NCI-H2171 treated with DMSO at 0.1 percent for 48 hours (cell line): ENCODE results near the gene KCNJ4.

Experiments used
- DNase-seq: peaks from one replicate; lab custom pipeline; 2025; lab: John Stamatoyannopoulos, UW

KCNJ4 gene

GRCh38 chr22:38431266-38432010 is 23.6 kb downstream of the KCNJ4 start:
- DNase-seq, result no peak

DNA sequence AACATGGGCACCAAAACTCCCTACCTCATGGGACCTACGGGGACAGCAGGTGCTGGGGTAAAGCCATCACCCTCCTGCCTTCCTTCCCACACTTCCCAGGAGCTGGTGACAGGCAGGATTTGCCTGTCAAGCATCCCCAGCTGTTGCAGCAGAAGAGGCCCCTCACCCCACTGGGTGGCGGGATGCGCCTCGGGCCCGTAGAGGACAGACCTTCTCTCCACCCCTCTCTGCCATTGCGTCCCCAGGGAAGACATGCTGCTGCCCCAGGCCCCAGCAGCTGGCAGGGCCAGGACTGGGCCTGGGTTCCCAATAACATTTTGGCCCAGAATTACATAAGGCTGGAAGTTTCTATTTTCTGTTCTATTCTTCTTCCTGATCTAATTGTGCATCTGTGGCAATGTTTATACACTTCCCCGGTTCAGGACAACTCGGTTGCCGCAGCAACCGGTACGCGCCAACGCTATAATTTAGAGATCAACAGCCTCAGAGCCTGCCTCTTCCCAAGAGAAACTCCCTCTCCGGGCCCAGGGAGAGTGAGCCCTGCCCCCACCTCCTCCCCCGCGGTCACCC is 25.4 kb downstream of the KCNJ4 start:
- peak; percentile 96 for DNase-seq

DNA sequence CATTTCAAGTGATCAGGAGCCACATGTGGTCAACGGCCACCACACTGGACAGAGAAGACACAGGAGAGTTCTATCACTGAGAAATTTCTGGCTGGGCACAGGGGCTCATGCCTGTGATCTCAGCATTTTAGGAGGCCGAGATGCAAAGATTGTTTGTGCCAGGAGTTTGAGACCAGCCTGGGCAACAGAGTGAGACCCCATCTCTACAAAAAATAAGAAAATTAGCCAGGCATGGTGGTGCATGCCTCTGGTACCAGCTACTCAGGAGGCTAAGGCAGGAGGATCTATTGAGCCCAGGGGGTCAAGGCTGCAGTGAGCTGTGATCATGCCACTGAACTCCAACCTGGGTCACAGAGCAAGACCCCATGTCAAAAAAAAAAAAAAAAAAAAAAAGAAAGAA is 26.3 kb downstream of the KCNJ4 start:
- no peak for DNase-seq

DNA sequence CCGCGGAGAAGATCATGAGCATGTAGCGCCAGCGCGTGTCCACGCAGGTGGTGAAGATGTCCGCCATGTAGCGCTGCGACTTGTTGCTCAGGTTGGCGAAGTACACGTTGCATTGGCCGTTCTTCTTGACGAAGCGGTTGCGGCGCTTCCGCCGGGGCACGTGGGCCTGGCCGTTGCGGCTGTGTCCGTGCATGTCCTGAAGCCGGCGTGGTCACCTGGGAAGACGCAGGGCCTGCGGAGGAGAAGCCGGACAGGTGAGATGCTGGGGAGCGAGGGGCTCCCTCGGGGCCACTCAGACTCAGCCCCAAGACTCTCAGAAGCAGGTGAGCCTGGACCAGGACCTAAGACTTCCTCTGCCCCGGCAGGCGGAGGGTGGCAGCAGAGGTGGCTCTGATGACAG is 27.1 kb downstream of the KCNJ4 start:
- DNase-seq, result no peak

DNA sequence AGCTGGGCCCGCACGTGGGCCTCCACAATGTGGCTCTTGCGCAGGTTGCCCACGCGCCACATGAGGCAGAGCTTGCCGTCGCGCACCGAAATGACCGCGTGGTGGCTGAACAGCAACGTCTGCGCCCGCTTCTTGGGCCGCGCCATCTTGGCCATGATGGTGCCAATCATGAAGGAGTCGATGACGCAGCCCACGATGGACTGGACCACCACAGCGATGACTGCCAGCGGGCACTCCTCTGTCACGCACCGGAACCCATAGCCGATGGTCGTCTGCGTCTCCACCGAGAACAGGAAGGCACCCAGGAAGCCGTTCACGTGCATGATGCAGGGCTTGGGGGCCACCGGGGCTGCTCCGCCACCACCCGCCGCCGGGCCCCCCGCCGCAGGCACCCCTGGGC is 27.5 kb downstream of the KCNJ4 start:
- no peak for DNase-seq

DNA sequence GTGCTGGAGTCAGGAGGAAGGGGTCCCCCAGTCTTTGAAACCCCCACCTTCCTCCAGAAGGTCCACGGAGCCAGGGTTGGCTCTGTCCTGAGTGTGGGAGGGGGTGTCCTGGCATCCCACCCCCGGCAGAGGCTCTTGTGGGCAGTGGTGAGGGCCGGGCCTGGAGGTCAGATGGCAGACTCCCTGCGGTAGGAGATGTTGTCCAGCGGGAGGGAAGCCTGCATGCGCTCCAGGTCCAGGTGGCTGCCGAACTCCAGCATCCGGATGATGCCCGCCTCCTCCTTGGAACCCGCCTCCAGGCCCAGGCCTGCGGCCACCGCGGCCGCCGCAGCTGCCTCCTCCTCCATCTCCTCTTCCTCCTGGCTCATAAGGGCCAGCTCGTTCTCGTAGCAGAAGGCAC is 28.4 kb downstream of the KCNJ4 start:
- DNase-seq, result no peak

DNA sequence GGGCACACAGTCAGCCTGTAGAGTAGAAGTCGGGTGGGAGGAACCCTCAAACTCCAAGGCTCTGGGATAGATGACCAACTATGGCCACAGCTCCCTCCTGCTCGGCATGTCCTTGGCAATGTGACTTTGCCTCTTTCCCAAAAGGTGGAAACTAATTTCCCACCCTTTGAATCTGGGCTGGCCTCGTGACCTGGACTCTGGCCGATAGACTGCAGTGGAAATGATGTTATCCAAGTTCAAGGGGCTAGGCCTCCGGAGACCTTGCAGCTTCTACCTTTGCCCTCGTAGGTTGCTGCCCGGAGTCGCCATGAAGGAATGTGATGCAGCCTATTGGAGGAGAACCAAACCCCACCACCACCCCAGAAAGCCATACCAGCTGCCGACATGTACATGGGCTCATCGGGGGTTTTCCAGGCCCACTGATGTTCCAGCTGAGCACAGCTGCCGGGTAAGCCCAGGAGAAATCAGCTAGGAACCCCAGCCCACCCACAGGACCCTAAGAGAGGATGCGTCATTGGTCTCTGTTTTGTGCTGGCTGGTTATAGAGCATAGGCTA is 30.4 kb downstream of the KCNJ4 start:
- DNase-seq, result no peak

DNA sequence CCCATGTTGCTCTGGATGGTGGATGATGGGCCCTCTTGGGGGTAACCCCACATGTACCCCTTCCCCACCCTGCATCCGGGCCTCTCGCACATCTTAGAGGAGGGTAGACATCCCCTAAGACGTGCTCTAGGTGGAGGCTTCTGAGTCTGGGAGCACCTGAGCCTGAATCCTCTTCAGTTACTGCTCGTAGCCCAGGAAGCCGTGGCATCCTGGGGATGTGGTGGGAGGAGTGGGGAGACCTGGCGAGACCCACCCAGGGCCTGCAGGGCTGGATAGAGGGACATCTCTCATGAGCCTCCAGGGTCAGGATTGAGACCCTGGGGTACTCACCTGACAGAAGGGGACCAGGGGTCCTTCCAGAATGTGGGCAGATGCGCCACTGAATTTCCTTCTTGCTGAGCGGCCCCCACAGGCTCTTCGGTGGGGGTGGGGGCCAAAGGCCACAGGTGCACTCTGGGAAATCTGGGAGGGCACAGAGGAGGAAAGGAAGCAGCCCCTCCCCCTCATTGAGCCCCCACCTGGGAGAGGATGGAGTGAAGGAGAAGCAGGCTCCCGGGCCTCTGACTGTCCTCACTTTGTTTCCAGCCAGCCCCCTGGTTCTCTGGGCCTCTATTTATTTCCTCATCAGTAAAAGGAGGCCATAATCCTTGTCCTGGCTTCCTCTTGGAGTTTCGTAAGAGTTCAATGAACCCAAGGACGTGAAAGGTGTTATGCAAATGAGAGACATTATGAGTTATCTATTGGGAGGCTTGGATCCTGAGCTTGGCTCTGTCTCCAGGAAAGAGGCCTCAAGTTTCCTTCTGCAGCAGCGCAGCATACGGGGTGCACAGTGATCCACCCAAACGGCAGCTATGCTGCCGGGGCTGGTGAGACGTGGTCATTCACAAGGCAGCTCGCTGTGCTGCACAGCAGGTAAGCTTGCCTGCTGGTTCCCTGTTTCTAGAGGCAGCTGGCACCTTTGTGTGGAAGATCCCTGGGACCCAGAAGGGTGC is 31.2 kb downstream of the KCNJ4 start:
- DNase-seq, result peak; percentile 38

DNA sequence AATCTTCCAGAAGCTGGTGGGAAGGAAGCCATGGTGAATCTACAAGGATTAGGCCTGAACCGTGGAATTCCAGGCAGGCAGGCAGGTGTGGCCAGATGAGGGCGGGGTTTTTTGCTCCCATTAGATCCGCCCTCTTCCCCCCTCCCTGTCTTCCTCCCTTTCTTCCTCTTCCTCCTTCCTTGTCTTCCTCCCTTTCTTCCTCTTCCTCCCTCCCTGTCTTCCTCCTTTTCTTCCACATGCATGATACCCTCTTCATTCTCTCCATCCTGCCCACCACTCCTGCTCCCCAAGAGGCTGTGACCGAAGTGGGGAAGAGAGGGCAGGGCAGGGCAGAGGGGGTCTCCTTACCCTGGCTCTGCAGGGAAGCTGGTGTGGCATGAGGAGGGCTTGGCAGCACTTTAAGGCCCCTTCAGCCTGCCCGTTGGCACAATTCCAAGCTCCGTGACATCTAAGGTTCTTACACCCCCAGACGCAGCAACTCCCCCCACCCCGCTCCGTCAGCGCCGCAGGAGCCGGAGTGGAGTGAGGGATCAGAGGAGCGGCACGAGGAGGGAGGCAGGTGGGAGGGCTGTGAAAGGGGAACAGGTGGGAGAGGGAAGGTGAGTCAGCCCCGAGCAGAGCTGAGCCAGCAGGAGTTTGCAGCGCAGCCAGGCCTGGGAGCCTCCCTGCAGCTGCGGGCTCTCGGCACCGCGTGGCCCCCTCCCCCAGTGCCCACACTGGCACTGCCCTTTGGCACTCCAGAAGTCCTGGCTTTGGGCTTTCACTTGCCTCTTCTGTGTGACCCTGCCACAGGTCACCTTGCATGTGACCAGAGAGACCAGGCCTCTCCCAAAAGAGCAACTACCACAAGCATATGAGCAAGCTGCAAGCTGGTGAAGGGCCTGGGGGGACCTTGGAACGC is 32.1 kb downstream of the KCNJ4 start:
- peak; percentile 94 for DNase-seq

- no peak for DNase-seq
Observed at GRCh38 chr22:38420734-38421133, 34.3 kb downstream of the KCNJ4 start.

GRCh38 chr22:38419858-38420160 is 35.2 kb downstream of the KCNJ4 start:
- DNase-seq, result no peak

- peak; percentile 24 for DNase-seq
Observed at GRCh38 chr22:38419121-38419857, 35.7 kb downstream of the KCNJ4 start.

GRCh38 chr22:38418589-38418988 is 36.4 kb downstream of the KCNJ4 start:
- DNase-seq, result no peak

DNA sequence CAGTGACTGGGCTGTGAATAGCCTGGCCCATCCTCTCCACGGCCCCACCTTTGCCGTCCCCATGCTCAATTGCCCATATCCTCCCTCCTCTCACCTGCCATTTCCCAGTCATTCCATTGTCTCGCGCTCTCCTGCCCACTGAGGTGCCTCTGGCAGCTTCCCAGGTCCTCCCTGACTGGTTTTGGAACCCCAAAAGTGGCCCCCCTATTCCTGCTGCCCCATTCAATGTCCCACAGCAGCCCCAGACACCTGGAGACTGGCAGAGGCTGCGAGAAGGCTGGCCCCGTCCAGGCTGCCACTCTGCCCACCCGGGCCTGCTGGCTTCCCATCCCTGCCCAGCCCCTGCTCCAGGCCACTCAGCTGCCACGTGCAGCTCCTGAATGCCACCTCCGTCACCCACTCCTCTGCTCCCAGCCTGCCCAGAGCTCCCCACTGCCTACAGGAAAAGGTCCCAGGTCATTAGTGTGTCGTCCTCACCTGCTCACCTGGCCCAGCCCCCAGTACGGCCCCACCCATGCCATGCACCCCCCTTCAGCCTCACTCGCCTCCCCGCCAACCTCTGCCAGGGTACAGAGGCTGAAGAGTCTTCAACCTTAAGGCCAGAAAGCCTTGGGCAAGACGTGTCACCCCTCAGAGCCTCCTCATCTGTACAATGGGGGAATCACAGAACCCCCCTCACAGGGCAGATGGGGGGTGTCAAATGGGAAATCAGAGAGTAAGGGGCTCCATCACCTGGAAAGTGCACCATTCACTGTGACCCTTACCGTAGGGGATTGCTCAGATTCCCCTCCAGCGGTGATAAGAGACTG is 37.5 kb downstream of the KCNJ4 start:
- DNase-seq, result no peak

DNA sequence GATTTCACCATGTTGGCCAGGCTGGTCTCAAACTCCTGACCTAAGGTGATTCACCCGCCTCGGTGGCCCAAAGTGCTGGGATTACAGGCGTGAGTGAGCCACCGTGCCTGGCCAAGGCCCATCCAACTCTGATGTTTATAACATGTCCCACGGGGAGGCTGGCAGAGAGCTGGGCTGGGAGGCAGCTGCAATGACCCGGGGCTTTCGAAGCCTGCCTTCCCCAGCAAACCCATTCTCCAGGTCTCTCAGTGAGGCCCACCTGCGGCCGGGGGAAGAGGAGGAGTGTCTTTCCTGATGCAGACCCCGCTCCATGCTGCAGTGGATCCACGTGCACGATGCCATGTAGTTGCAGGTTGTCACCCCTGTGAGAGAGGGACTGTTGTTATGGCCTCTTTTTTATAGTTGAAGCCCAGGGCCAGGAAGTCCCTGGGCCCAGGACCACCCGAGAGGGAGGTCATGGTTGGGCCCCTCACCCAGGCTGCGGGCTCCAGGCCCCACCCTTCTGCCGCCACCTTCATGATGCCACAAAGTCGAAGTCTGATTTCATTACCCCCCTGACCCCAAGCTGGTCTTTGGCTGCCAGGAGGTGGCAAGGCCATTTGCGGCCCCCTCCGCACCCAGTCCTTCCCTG is 38.3 kb downstream of the KCNJ4 start:
- DNase-seq, result no peak

- DNase-seq, result peak; percentile 32
Observed at GRCh38 chr22:38415561-38416321, 39.3 kb downstream of the KCNJ4 start.

GRCh38 chr22:38415046-38415445 is 40.0 kb downstream of the KCNJ4 start:
- no peak for DNase-seq

- peak; percentile 14 for DNase-seq
Observed at GRCh38 chr22:38414009-38414395, 41.0 kb downstream of the KCNJ4 start.
